HG03135 (cell line): ENCODE results near the gene SLC12A3.
"Not testable (repeated sequence)": the region's sequence is repeated elsewhere in the genome, so short reads cannot be mapped to it uniquely, and the experiment has no call there.

Source experiments
- ATAC-seq: cut with Tn5 transposase; IDR thresholded peaks from one replicate; pipeline ENCODE4 v1.9.1; 2021; ENCODE audit warnings: mild to moderate bottlenecking, moderate library complexity; ENCODE audit not compliant: unreplicated experiment

Gene SLC12A3

DNA sequence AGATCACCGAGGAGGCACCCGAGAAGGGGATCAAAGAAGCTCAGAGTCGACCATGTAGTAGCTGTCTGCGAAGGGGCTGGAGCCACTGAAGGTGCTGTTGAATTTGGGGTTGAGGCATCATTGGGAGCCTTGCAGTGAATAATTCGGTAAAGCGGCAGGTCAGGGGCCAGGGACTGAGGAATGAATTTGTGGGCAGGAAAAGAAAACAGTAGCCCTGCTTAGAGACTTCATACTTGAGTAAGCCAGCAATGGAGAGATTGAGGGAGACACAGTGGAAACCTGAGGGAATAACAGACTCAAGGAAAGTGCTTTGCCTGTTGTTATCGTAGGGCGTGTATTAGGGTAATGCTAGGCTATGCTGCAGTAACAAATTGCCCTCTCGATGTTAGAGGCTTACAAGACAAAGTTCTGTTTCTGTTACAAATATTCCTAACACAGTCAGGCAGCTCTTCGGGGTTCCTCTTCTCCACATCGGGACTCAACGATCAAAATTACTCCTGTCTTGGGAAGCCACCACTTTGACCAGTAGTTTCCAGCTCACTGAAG, 53.5 kb downstream of the SLC12A3 start:
- ATAC-seq, result no peak

- ATAC-seq, result no peak
Measured at GRCh38 chr16:56919099-56919800, 54.2 kb downstream of the SLC12A3 start.

DNA sequence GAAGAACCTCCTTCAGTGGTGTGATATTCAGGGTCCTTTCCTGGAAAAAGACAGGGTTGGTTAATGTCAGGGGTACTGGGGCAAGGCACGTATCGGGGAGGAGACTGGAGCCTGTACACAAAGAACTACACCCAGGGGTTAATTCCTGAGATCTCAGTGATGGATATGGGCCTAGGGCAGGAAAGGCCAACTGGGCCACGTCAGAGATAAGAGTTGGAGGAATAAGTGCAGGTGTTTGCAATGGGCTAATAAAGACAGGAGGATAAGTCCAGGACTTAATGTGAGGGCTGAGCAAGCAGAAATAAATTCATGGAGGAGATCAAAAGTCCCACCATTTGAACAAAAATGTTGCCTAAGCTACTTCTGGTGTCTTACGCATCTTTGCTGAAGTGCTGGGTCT, 56.6 kb downstream of the SLC12A3 start:
- ATAC-seq, result no peak

DNA sequence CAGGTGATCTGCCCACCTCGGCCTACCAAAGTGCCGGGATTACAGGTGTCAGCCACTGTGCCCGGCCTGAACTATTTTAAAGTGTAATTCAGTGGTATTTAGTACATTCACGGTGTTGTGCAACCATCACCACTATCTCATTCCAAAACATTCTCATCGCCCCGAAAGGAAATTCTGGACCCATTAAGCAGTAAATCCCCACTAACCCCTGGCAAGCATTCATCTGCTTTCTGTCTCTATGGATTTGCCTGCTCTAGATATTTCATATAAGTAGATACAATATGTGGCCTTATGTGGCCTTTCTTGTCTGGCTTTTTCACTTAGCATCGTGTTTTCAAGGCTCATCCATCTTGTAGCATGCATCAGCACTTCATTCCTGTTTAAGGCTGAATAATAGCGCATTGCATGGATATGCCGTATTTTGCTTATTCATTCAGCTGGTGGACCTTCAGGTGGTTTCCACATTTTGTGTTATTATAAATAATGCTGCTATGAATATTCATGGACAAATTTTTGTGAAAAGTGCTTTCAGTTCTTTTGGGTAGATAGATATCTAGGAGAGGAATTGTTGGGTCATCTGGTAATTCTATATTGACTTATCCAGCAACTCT, 58.6 kb downstream of the SLC12A3 start:
- no peak for ATAC-seq

GRCh38 chr16:56927471-56927870, 62.5 kb downstream of the SLC12A3 start:
- ATAC-seq, result no peak

- ATAC-seq, result no peak
Measured at GRCh38 chr16:56929639-56930038, 64.6 kb downstream of the SLC12A3 start.

- ATAC-seq, result no peak
Measured at GRCh38 chr16:56930486-56931270, 65.7 kb downstream of the SLC12A3 start.

GRCh38 chr16:56931271-56931891, 66.4 kb downstream of the SLC12A3 start:
- peak; percentile 40 for ATAC-seq

DNA sequence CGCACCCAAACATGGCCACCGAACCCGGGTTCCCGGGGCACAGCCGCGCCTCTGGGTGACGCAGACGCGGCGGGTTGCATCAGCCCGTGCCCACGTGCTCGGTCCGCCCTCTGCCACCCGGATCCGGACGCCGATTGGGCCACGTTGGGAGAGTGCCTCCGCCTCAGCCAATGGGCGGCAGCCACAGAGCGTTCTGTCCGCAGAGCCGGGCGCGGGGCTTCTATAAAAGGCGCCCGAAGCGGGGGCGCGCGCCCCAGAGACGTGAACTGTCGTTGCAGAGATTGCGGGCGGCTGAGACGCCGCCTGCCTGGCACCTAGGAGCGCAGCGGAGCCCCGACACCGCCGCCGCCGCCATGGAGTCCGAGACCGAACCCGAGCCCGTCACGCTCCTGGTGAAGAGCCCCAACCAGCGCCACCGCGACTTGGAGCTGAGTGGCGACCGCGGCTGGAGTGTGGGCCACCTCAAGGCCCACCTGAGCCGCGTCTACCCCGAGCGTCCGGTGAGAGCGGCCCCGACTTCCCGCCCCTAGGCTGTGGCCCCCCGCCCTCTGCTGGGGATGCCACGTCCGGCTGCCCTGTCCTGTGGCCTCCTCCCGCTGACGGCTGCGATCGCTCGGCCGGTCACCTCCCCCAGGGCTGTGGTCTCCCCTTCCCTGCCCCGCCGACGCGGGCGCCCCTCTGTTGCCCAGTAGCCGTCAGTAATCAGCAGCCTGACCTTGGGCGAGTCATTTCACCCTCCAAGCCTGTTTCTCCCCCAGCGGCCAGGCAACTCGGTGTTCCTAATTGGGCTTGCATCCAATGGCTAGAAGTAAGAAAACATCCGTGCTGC, 67.1 kb downstream of the SLC12A3 start, which contains the start of gene HERPUD1:
Gene HERPUD1 (plus strand): TSS at position 251 of the 829 bp plus-strand sequence. CDS start 103 bp downstream, at position 354.
- peak; percentile 85 for ATAC-seq

GRCh38 chr16:56932721-56933619, 68.0 kb downstream of the SLC12A3 start:
- peak; percentile 8 for ATAC-seq

GRCh38 chr16:56933828-56934598, 69.0 kb downstream of the SLC12A3 start:
- no peak for ATAC-seq

DNA sequence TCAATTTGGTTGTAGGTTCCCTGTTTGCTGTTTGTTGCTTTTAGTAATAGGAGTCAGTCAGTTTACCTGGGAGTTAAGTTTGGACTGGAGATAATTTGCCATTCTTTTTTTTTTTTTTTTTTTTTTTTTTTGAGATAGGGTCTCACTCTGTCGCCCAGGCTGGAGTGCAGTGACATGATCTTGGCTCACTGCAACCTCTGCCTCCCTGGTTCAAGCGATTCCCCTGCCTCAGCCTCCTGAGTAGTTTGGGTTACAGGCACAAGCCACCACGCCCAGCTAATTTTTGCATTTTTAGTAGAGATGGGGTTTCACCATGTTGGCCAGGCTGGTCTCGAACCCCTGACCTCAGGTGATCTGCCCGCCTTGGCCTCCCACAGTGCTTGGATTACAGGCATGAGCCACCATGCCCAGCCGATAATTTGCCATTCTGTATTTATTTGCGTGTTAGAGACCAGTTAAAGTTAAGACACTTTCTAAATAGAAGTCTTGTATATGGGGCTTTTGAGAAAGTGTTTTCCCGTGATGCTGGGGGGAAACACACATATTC, 69.7 kb downstream of the SLC12A3 start:
- not testable (repeated sequence) for ATAC-seq

- ATAC-seq, result no peak
Measured at GRCh38 chr16:56935201-56935600, 70.2 kb downstream of the SLC12A3 start.

GRCh38 chr16:56936491-56936890, 71.5 kb downstream of the SLC12A3 start:
- ATAC-seq, result no peak

DNA sequence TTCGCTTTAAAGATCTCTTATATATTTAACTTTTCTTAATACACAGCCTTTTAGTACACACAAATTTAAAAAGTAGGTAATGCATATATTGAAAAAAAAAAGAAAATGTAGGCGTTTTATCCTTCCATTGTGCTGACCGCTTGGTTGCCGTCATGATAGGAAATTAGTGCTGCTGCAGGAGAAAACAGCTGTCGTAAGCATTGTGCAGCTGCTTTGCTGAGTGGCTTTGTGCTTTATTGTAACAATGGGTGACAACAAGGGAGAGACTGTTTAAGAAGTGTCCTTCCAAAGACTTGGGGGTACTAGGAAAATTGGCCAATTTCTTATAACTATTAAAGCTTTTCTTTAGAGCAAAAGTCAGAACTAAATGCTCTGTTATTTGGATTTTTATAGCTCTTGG, 71.9 kb downstream of the SLC12A3 start:
- no peak for ATAC-seq

- ATAC-seq, result no peak
Measured at GRCh38 chr16:56938664-56939513, 73.9 kb downstream of the SLC12A3 start.

- ATAC-seq, result no peak
Measured at GRCh38 chr16:56939801-56940200, 74.8 kb downstream of the SLC12A3 start.
